Activated CD4-positive, alpha-beta T cell treated with anti-CD3 and anti-CD28 coated beads, Interleukin-2, Interleukin-4, amounts not matched to agents 100 ng/mL and 50 ng/mL, durations not matched to agents 16 hours and 8 hours (primary cell): ENCODE results near the gene GHRL.
A peak's percentile ranks its signal among the peaks of the same experiment; 100 is the strongest.
"Not testable (repeated sequence)": the region's sequence is repeated elsewhere in the genome, so short reads cannot be mapped to it uniquely, and the experiment has no call there.

Source experiments
- DNase-seq: peaks from one replicate; pipeline ENCODE4 v3.0.0-alpha.2; 2020; ENCODE audit warnings: low spot score

Gene GHRL

DNA sequence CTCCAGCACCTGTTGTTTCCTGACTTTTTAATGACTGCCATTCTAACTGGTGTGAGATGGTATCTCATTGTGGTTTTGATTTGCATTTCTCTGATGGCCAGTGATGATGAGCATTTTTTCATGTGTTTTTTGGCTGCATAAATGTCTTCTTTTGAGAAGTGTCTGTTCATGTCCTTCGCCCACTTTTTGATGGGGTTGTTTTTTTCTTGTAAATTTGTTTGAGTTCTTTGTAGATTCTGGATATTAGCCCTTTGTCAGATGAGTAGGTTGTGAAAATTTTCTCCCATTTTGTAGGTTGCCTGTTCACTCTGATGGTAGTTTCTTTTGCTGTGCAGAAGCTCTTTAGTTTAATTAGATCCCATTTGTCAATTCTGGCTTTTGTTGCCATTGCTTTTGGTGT is 5.3 kb upstream of the GHRL start:
- not testable (repeated sequence) for DNase-seq

GRCh38 chr3:10294030-10294586 is 1.4 kb upstream of the GHRL start:
- no peak for DNase-seq

DNA sequence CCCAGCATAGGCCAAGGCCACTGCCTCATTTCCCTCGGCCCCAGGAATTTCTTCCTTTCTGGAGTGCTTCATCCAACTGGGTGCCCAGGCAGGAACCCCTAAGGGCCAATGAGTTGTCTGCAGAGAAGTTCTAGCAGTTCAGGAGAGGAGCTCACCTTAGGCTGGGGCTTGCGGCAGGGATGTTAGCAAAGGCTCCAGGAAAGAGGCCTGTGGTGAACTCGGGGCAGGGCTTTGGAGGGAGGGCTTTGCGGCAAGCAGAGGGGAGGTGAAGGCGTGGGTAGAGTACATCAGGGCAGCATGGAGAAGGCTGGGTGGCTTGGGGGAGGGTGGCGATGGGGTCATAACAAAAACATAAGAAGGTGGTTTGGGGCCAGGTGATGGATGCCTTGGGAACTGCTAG is 1.1 kb downstream of the GHRL start:
- no peak for DNase-seq

GRCh38 chr3:10290481-10291176 is 2.1 kb downstream of the GHRL start:
- DNase-seq, result no peak

DNA sequence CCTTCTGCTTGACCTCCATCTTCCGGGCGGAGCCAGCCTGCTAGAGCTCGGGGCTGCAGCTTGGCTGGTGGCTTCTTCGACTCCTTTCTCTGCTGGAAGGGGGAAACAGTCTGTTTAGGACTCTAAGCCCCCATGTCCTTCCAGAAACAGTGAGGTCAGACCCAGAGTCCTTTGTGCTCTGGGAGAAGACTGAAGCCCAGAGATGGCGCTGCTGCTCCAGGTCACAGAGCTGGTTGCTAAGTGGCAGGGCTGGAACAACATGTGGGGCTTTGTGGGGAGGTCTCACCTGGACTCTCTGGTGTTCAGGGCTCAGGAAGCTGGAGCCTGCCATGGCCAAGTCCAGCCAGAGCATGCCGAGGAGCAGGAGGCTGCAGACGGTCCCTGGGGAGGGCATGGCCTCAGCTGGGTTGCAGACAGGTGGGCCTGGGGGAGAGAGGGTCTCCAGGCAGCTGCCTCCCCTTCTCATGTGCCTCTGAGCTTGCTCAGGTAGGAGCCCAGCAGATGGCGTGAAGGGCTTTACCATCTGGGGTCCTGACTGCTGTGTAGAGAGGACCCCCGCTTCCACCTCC is 2.9 kb downstream of the GHRL start:
- no peak for DNase-seq

GRCh38 chr3:10289077-10289476 is 3.7 kb downstream of the GHRL start:
- no peak for DNase-seq

DNA sequence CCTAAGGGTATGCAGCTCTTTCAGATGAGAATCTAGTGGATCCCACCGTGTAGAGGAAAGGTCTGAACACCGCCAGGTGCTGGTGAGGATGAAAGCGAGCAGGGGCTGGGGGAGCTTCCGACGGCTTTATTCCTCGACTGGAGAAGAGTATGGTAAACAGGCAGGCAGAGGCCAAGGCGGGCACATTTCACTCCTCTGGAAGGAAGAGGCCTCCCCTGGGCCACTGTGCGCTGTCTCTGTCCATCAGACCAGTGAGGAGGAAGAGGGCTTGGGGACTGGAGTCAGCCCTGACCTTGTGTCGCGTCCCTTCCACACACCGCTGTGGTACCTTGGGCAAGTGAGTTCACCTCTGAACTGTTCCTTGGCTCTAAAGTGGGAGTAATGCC is 4.2 kb downstream of the GHRL start:
- DNase-seq, result no peak

GRCh38 chr3:10287936-10288574 is 4.7 kb downstream of the GHRL start:
- DNase-seq, result no peak

DNA sequence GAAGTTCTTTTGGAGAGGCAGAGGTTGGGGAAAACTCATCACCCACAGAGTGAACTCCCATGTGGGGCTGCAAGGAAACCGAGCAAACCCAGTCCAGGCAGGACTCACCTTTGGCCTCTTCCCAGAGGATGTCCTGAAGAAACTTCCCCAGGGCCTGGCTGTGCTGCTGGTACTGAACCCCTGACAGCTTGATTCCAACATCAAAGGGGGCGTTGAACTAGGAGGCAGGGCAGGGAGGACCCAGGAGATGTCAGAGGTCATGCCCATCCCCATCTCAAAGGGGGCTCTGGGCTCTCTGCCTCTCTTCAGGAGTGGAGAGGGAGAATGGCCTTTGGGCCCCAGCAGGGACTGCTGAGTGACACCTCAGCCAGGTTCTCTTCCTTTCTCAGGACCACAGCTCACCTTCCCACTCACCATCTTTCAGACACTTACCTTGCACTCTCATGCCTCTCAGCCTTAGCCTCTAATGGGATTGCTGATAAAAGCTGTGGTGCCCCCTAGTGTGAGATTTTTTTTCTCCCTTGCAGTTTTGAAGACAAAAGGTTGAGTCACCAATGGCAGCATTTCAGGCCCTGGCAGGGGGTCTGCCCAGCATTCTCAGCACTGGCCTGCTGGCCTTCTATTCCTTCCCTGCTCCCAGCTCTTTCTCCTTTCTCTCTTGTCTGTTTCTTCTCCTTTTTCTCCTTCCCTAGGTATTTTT is 6.0 kb downstream of the GHRL start:
- DNase-seq, result peak; percentile 51

GRCh38 chr3:10286133-10286524 is 6.6 kb downstream of the GHRL start:
- DNase-seq, result no peak

DNA sequence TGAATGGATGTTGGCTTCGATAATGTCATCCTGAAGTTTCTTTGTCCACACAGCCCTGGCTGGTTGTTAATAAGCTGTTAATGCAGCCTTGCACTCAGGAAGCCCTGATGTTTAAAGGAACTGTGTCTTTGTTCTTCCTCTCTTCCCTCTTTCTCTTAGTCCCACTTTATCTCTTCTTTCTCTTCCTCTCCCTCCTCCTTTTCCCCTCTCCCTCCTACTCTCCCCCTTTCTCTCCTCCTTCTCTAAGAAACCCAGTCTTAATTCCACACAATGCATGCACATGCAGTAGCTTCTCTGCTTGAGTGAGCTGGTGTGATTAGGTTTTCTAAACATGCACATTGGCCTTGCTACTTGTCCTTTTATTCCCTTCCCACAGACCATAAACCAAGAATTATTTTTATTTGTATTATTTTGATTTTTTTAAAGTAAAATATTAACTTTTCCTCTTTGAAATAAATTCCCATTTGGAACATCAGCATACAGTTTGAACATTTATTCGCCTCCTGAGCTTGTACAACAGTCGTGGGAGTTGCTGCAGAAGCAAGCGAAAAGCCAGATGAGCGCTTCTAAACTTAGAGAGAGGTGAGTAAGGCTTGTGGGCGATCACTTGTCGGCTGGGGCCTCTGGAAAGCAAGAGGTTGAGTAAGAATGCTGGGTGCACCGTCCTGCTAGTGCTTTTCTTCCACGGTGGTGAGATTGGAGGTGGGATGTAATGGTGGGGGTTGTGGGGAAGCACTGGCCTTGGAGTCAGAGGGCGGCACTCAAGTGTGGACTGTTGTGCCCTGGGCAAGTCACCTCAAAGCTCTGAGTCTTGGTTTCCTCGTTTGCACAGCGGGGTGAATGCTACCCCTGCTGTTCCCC is 7.2 kb downstream of the GHRL start:
- no peak for DNase-seq

DNA sequence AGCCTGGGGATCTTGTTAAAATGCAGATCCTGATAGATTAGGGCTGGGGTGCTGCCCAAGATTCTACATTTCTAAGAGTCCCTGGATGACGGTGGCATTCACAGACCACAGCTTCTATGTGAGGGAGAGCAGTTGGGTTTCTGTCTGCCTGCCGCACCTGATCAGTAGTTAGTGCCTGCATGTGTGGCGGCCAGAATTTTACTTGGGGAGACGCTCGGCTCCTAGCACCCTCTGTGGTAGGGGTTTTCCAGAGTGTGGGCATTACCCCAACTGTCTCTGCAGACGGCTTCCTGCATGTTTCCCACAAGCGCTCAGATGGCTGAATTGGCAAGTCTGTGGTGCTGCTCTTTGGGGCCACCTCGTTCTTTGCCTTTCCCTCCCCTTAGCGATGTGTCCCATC is 8.3 kb downstream of the GHRL start:
- peak; percentile 69 for DNase-seq

- no peak for DNase-seq
Observed at GRCh38 chr3:10283638-10284037, 9.1 kb downstream of the GHRL start.

DNA sequence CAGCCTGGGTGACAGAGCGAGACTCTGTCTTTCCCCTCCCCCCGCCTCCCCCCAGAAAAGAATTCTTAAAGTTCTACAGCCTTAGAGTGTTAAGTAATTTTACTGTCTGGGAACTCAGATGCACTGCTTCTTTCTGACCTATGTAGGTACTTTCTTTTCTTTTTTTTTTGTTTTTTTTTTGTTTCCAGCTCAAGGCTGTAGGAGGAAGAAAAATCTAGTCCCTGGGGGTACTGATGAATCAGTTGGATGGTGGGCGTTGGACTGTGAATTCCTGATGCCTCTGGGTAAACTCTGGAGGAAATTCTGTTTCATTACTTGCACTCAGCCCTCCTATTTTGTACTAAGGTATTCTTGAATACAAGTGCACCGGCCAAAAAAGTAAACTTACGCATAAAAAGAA is 10.8 kb downstream of the GHRL start:
- no peak for DNase-seq

DNA sequence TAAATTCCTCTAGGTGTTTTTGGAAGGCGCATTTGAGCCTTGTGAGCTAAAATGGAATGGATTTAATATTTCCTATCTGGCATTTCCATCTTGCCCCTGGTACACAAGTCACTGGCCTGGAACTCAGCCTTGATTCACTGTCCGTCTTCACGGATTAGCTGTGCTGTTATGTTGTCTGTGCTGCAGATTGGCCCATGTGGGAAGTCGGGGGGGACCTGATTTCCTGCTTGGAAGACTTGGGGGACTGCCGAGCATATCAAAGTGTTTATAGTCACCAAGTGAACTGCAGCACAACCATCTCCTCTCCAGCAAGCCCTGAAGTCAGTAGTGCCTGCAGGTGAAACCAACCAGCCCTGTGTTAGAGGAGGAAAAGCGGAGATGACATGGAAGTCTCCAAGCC is 12.2 kb downstream of the GHRL start:
- no peak for DNase-seq

- DNase-seq, result no peak
Observed at GRCh38 chr3:10280177-10280529, 12.6 kb downstream of the GHRL start.

GRCh38 chr3:10279384-10280176 is 13.2 kb downstream of the GHRL start:
- no peak for DNase-seq

GRCh38 chr3:10278501-10278900 is 14.2 kb downstream of the GHRL start:
- DNase-seq, result no peak

DNA sequence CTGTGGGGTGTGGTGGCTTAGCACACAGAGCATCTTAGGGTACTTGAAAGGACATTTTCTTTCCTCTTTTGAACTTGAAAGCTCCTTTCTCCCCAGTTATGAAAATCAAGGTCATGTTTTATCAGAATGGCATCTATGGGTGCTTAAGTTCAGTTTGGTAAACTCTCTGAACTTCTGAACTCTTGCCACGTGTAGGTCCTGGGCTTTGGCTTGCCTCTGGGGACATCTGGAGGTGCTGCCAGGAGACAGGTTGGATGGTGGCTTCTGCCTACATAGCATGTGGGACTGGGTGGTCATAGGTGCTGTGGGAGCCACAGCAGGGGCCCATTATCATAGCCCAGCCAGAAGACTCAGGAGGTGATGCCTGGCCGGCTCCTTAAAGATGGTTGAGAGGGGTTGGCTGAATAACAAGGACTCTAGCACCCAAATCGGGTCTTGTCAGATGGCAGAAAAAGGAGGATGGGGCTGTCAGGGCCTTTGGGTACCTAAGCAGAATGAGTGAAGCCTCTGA is 15.6 kb downstream of the GHRL start:
- DNase-seq, result no peak

DNA sequence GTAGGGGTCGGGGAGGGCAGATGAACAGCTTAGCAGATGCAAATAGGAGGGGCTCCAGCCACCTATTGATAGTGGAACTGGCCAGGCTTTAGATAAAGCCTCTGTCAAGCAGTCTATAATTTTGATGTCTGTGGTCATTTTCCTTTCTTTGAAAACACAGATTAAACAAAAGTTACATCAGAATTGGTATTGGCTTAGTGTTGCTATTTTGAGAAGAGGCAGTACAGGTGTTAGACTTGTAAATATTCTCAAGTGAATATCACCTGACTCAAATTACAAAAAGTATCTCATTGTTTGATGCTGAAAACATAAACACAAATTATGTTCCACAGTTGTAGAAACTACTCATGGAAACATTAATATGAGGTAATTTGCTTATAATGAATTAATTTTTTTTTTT is 18.1 kb downstream of the GHRL start:
- no peak for DNase-seq
